ENCODE measurements around the gene TFEB. TPM values are rescaled to one million over a fixed set of nuclear protein-coding genes. Genes with fewer than 3 reads are reported as not detected.

The TFEB gene
- total and polyA plus RNA-seq, 2 of the 8 experiments (the other 6 are each of a cell fraction or from before 2014, with no cell fraction given) = 2.3 to 6.7 TPM

GRCh38 chr6:41704656-41705310 lies 30.6 kb downstream of the TFEB start:
- Histone ChIP-seq H4K5ac (ENCODE audit: insufficient read length, low read depth, low read length) (no peak overlapping the region), H3K4ac (replicated peaks; ENCODE audit: insufficient read length, low read depth, low read length) (no peak overlapping the region), H3K27ac (ENCODE audit: low read depth, low read length) (no peak overlapping the region), H3K36me3 (ENCODE audit: control insufficient read depth in 2 of 4, insufficient read depth in 4 of 4, low read length in 3 of 4) (no peaks in the 10 kb centered on the region), H2BK120ac (replicated peaks; ENCODE audit: low read depth, low read length) (no peak overlapping the region), H3K14ac (ENCODE audit: insufficient read length) (no peak overlapping the region), H2AFZ (ENCODE audit: low read length) (no peak overlapping the region), H4K91ac (replicated peaks; ENCODE audit: insufficient read length, low read length) (peak overlapping the region; percentile 26), H3K4me2 (ENCODE audit: insufficient read depth in 1 of 2, low read depth in 2 of 2, low read length in 2 of 2) (no peak overlapping the region), H2BK5ac (ENCODE audit: low read depth, low read length) (no peak overlapping the region), H3K56ac (replicated peaks; ENCODE audit: insufficient read length, low read depth, low read length) (no peak overlapping the region), H2AK5ac (ENCODE audit: low read depth, low read length) (no peak overlapping the region), H3K79me2 (ENCODE audit: control insufficient read depth in 1 of 2, insufficient read depth in 2 of 2, low read length in 2 of 2) (no peaks in the 10 kb centered on the region), H3K18ac (ENCODE audit: extremely low read depth, low read length) (no peak overlapping the region), H3K27me3 (replicated peaks in 1 of 4; ENCODE audit: control insufficient read depth in 3 of 4, extremely low read depth in 1 of 4, insufficient read depth in 3 of 4, low read length in 3 of 4) (no peaks in the 10 kb centered on the region; a peak in 2 of 7 replicates), H2BK12ac (ENCODE audit: low read depth, low read length) (0 out of 2 replicates have a peak overlapping the region, but pooled peaks have one; percentile 9), H3K79me1 (ENCODE audit: low read depth, low read length) (0 out of 2 replicates have a peak, but pooled peaks cover 2% of the 10 kb centered on the region), H2BK20ac (ENCODE audit: low read length) (no peak overlapping the region), H3K23ac (ENCODE audit: insufficient read length) (no peak overlapping the region), H3K23me2 (ENCODE audit: low read depth, low read length) (peaks cover 3% of the 10 kb centered on the region; the same call in 1 of the 2 replicates), H3K9ac (replicated peaks in 1 of 4; ENCODE audit: extremely low read depth in 1 of 4, low read depth in 3 of 4, low read length in 3 of 4) (no peak overlapping the region), H4K20me1 (replicated peaks in 1 of 2; ENCODE audit: control insufficient read depth in 1 of 2, insufficient read depth in 2 of 2, low read length in 2 of 2) (peaks cover 0 to 3% of the 10 kb centered on the region in 2 experiments), H3K9me3 (ENCODE audit: insufficient read depth in 2 of 2, low read depth in 1 of 2, low read length in 1 of 2) (no peaks in the 10 kb centered on the region), H2BK15ac (ENCODE audit: low read length) (peak overlapping the region; percentile 16; the same call in 1 of the 2 replicates), H4K8ac (ENCODE audit: extremely low read depth, insufficient read depth, low read length) (no peak overlapping the region; the same call in 1 of the 2 replicates), H3K4me1 (replicated peaks in 1 of 4; ENCODE audit: control insufficient read depth in 3 of 4, insufficient read depth in 4 of 4, low read length in 3 of 4) (peaks cover 0 to 16% (median 5%) of the 10 kb centered on the region in 4 experiments; a peak in 6 of 7 replicates), H3K4me3 (ENCODE audit: extremely low read depth in 1 of 4, insufficient read depth in 2 of 4, low read depth in 3 of 4, low read length in 4 of 4) (no peak overlapping the region)
- DNase-seq (ENCODE audit: low read depth in 1 of 2, low spot score in 2 of 2) (no peak), FAIRE-seq (no peak)
- TF ChIP-seq POU5F1 (IDR thresholded peaks at IDR 0.05; ENCODE audit: low read depth, low read length) (no peak), RXRA (IDR thresholded peaks at IDR 0.05; ENCODE audit: insufficient read depth, low read depth, low read length) (no peak), JUN (IDR thresholded peaks at IDR 0.05; ENCODE audit: low read depth, low read length) (no peak), EP300 (IDR thresholded peaks at IDR 0.05; ENCODE audit: borderline replicate concordance in 1 of 2, low read depth in 2 of 2, low read length in 2 of 2) (no peak), POLR2A (IDR thresholded peaks at IDR 0.05; ENCODE audit: control extremely low read depth in 1 of 2, low read depth in 2 of 2, low read length in 2 of 2) (no peak)
- ChIA-PET POLR2A (ENCODE audit: partially characterized antibody) (no interaction called here), CTCF (ENCODE audit: partially characterized antibody) (interaction anchor here (0.6 to 12.5 kb wide), 32 partner anchors 8 to 426 kb away, joined by 3 to 181 read pairs (median 4); partner anchors contain the start of genes PRICKLE4, TFEB and TOMM6)
- 70% methylated on average over 5 of the region's 5 CpGs; no CpG with 5 or more reads in 1 of the 2 experiments for WGBS, 2 experiments (ENCODE audit: extremely low coverage in 1 of 2, insufficient coverage in 1 of 2, insufficient read length in 1 of 2, insufficient replicate concordance in 2 of 2, low coverage in 1 of 2, low lambda C conversion rate in 2 of 2, missing lambda C conversion rate in 1 of 2)
